OCI-LY3 (cell line): Measurements from ENCODE around the gene DEPDC5.

Source experiments
- EZH2phosphoT487 ChIP-seq: fragments of 200-600 bp; shearing (Covaris generic); IDR thresholded peaks from 2 replicates; pipeline ENCODE4 v1.6.1; 2018; ENCODE audit warnings: antibody characterized with exemption, mixed run types, low read depth
- TF ChIP-seq, protein P1 (sequence below): fragments of 200-600, 300-600 bp; sonication (generic); IDR thresholded peaks from 2 replicates; pipeline ENCODE4 v1.5.1; 2014; ENCODE audit warnings: antibody characterized with exemption, low read length, low read depth

DNA sequence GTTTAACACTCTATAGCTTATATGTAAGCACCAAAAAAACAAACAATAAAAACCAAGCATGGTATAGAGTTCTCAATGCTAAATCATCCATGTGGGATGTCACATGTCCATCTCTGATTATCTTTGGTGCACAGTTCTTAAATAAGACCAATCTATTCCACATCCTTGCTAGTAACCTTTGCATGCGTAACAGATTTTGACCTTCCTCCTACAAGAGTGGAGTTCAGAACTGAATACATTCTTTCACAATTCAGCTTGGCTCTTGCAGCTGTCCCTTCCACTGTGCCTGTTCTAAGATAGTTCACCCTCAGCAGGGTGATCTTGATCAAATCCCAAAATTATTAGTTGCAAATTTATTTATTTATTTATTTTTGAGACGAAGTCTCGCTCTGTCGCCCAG lies 25.0 kb upstream of the DEPDC5 start:
- TF ChIP-seq, protein P1, sequence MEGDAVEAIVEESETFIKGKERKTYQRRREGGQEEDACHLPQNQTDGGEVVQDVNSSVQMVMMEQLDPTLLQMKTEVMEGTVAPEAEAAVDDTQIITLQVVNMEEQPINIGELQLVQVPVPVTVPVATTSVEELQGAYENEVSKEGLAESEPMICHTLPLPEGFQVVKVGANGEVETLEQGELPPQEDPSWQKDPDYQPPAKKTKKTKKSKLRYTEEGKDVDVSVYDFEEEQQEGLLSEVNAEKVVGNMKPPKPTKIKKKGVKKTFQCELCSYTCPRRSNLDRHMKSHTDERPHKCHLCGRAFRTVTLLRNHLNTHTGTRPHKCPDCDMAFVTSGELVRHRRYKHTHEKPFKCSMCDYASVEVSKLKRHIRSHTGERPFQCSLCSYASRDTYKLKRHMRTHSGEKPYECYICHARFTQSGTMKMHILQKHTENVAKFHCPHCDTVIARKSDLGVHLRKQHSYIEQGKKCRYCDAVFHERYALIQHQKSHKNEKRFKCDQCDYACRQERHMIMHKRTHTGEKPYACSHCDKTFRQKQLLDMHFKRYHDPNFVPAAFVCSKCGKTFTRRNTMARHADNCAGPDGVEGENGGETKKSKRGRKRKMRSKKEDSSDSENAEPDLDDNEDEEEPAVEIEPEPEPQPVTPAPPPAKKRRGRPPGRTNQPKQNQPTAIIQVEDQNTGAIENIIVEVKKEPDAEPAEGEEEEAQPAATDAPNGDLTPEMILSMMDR = no peak
- TF ChIP-seq EZH2phosphoT487 = no peak
